GM18505 (cell line): ENCODE results near the gene TRMT61A.

Experiments
- ATAC-seq: cut with Tn5 transposase; IDR thresholded peaks from one replicate; pipeline ENCODE4 v1.9.1; 2021; ENCODE audit not compliant: unreplicated experiment
- POLR2A ChIP-seq: IDR thresholded peaks from 4 replicates; pipeline ENCODE4 v1.6.1; 2011; ENCODE audit warnings: borderline replicate concordance; ENCODE audit not compliant: insufficient read depth, insufficient read length; ENCODE audit errors: extremely low read depth

TRMT61A gene

DNA sequence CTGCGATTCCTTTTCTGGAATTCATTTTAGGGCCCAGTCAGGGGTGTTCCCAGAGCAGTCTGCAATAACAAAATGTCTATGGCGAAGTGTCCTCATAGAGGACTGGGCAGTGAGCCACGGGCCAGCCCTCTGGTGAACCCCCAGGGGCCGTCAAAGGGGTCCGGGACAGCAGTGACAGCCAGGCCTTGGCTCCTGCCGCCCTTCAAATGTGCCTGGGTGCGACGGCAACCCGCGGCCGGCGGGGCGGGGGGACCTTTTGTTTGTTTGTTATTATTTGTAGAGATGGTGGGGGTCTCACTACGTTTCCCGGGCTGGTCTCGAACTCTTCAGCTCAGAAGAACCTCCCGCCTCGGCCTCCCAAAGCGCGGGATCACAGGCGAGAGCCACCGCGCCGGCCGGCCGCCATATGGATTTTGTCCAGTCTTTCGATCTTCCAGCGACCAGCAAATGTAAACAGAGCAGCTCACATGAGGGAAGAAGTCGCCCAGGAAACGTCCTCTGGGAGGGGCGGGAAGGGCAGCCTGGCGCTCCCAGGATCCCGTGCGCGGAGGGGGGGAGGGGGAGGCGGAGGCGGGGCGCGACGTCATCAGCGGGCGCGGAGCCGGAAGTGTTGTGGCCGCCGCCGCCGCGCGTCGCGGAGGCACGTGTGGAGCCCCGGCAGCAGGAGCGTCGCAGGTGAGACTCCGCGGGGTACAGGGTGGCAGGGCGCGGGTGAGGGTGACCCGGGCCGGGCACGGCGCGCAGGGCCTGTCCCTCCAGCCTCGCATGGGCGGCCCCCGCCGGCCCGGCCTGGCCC is at the start of gene TRMT61A:
Gene TRMT61A, plus strand, starts transcription at position 610 of the 796 bp plus-strand sequence. CDS start 783 bp downstream, outside the sequence.
- no peak for ATAC-seq
- peak; percentile 75 for TF ChIP-seq POLR2A

DNA sequence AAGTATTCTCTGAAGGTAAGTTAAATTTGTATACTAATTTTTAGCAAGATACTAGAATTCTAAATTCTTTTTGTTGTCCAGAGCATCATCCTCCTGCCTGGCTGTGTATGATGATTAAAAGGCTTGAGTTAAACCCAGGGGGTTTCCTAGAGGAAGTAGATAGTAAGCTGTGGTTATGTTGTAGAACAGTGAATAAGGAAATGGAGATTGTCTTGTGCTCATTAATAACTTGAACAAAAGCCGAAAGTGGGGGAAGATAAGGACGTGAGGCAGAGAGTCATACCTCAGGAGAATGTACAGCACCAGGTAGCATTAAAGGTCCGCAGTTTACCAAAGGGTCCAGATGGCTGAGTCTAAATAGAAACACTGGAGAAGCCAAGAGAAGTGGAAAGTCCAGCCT is 48.4 kb upstream of the TRMT61A start:
- ATAC-seq: peak; percentile 62
- TF ChIP-seq POLR2A: no peak

DNA sequence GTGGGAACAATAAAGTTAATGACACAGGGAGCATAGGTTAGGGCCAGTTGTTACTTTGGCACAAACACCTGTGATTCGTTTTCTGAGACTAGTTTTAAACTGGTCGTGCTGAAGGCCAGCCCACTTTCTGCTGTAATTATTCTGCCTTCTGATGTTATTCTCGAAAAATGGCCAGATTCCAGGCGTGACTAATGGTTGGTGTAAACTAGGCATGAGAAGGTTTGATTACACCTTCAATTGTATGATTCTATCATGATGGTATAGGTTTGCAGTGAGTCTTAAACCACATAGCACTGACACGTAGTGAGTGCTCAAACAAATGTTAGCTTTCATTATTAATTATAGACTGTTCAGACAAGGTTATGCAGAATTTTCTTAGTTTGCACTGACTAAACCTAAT is 45.4 kb upstream of the TRMT61A start:
- TF ChIP-seq POLR2A: no peak
- ATAC-seq: no peak

DNA sequence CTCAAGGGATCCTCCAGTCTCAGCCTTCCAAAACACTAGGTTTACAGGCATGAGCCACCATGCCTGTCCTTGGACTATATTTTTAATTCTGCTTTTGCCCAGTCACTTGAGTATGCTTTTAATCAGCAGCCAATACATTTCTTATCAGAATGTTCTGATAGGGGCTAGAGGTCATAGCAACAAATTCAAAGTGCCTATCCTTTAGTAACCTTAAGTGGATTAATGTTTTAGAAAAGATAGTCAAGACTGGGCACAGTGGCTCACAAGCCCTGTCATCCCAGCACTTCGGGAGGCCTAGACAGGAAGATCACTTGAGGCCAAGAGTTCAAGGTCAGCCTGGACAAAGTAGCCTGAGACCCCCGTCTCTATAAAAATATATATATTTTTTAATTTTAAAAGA is 43.5 kb upstream of the TRMT61A start:
- no peak for TF ChIP-seq POLR2A
- no peak for ATAC-seq

DNA sequence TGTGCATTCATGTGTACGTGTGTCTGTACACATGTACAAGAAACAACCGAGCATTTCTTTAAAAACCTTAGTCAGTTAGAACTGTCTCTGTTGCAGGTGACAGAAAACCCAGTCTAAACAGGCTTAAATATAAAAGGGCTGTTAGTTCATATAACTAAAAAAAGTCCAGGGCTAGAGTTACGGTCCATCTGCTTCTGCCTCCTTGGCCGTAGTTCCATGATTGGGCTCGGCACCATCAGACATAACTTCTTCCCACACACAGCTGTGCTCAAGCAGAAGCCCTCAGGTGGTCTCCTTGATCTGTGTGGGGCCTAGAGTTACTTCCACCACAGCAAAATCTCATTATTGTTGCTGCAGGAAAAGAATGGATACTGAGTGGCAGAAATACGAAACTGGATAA is 40.9 kb upstream of the TRMT61A start:
- TF ChIP-seq POLR2A: no peak
- ATAC-seq: no peak

DNA sequence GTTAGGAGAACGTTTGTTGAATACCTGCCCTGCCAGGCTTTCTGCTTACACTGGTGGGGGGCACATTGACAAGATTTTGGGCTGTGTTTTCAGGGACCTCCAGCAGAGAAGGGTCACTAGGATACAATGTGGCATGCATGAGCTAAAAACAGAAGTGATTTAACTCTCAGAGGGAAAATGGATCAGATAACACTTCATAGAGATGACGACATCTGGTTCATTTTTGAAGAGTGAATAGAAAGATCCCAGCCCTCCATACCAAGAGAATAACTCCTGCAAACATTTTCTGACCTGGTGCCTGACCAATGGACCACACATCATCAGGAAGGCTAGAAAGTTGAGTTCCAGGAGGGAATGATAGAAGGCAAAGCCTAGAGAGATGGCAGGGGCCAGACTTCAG is 40.0 kb upstream of the TRMT61A start:
- TF ChIP-seq POLR2A: no peak
- no peak for ATAC-seq

DNA sequence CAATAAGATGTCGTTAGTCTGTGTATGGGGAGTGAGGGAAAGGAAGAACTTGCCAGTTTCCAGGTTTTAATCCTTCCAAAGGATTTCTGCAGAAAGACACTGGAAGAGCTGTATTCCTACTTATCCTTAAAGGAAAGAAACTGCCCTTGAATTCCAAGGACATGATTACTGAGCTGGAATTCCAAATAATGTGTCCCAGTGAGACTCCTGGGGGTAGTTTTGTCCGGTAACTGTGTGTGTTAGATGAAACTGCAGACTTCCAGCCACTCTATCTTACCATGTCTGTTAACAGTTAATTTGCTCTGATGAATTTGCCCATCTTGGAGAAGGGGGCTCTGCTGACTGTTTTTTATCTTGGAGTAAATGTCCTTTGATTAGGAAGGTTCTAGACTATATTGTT is 39.4 kb upstream of the TRMT61A start:
- no peak for TF ChIP-seq POLR2A

DNA sequence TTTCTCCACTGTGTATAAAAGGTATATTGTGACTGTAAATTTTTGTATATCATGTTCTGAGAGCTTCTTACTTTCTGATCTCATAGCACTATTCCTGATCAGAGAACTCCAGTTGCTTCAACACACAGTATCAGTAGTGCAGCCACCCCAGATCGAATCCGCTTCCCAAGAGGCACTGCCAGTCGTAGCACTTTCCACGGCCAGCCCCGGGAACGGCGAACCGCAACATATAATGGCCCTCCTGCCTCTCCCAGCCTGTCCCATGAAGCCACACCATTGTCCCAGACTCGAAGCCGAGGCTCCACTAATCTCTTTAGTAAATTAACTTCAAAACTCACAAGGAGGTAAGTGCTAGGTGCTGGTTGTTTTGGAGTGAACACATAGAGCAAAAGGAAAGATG is 37.3 kb upstream of the TRMT61A start:
- no peak for ATAC-seq
- no peak for TF ChIP-seq POLR2A

More for the DNA sequence above, 39.4 kb upstream of the TRMT61A start:
- ATAC-seq: no peak

DNA sequence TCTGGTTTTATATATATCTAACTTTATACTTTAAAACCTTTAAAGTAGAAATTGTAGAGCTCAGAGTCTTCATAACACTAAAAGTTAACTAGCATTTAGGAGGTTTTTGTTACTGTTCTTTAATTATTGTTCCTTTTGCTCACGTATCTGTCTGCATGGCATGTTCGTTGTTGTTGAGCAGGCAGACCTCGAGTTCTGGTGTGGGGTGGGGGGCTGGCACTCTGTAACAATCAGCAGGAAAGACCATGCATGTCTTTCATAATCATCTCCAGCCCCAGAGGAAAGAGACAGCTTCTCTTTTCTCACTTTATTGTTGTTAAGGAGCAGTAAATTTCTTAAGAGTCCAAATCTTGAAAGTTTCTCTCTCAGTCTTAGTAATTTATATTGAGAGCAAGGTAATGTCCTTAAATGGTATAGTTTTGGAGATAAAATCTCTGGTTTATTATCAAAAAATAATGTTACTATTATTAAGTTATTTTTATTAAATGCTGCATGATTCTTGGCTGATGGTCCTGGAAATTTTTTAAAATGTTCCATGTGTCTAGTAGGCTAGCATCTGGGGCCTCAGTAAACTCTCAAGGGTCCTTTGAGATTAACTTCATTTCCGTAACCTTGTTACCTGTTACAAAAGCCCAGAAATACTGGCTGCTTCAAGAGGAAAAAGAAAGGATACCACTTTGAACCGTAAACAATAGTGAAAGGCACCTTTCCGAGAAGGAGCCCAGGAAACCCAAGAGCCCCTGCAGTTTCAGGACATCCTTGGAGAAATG is 36.7 kb upstream of the TRMT61A start:
- TF ChIP-seq POLR2A: no peak
- ATAC-seq: no peak

DNA sequence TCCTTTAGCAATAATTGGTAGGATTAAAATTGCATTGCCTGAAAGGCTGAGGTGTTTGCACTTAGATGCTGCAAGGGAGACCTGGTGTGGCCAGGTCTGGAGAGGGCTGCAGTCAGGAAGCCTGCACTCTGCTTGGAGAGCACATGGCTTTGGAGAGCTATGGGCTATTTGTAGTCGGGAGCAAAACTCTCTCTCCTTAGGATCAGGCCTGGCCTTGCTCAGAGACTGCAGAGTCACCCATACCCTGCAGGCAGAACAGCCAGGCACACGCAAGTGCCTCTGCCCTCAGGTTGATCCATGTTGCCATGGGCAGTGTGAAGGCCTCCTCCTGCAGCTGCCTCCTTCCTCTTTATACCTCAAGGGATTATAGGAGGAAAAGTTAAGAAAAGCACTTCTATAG is 33.1 kb upstream of the TRMT61A start:
- TF ChIP-seq POLR2A: no peak
- ATAC-seq: no peak

DNA sequence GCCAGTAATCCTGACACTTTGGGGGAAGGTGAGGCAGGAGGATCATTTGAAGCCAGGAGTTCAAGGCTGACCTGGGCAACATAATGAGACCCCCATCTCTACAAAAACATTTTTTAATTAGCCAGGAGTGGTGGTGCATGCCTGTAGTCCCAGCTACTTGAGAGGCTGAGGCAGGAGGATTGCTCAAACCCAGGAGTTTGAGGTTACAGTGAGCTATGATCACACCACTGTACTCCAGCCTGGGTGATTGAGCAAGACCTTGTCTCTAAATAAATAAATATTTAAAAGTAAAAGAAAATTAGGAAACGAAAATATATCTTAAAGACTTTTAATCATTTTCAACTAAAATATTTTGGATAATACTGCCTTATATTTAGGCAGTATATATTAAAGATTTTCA is 32.2 kb upstream of the TRMT61A start:
- no peak for TF ChIP-seq POLR2A
- no peak for ATAC-seq

DNA sequence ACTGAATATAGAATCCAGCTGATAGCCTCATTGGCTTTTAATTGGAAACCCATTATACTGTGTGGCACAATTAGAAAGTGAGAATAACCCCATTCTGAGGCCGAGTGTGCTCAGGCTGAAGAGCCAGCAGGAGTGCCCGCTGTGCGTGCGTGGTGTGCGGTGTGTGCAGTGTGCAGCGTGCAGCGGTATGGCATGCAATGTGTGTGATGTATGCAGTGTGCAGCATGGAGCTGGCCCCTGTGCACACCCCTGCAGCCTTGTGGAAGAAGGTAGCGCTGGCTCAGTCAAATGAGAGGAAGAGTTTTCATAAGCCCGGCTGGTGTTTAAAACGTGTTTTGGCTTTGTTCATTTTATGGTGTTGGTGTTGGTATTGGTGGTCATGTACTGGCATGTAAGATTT is 29.3 kb upstream of the TRMT61A start:
- TF ChIP-seq POLR2A: no peak
- ATAC-seq: no peak

DNA sequence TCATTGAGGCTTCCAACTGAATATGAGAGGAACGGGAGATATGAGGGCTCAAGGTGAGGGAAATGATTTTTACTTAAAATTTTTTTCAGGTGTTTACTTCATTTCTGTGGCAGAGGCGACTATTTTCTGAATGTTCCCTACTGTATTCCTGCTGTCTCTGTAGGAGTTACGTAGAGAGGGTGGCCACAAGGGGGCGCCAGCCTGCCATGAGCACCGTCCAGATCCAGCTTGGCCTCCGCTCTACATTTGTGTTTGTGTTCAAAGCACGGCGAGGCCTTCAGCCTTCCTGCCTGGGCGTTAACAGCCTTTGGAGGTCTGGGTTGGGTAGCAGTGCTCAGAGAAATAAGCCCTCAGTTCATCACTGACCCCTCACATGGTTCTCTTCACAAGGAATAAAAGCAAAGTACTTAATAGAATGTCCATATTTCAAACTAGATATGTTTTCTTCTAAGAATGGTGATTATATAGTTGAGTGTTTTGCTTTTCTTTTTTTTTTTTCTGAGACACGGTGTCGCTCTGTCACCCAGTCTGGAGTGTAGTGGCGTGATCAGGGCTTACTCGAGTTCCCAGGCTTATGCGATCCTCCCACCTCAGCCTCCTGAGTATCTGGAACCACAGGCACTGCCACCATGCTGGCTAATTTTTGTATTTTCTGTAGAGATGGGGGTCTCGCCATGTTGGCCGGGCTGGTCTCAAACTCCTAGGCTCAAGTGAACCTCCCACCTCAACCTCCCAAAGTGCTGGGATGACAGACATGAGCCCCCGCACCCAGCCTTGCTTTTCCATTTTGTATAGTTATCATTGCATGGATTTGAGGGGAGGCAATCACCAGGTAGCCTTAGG is 28.6 kb upstream of the TRMT61A start:
- no peak for TF ChIP-seq POLR2A
- no peak for ATAC-seq
